Measurements from ENCODE around the gene MRPL16.
"Not testable (repeated sequence)": the region's sequence is repeated elsewhere in the genome, so short reads cannot be mapped to it uniquely, and the experiment has no call there.

MRPL16 gene

DNA sequence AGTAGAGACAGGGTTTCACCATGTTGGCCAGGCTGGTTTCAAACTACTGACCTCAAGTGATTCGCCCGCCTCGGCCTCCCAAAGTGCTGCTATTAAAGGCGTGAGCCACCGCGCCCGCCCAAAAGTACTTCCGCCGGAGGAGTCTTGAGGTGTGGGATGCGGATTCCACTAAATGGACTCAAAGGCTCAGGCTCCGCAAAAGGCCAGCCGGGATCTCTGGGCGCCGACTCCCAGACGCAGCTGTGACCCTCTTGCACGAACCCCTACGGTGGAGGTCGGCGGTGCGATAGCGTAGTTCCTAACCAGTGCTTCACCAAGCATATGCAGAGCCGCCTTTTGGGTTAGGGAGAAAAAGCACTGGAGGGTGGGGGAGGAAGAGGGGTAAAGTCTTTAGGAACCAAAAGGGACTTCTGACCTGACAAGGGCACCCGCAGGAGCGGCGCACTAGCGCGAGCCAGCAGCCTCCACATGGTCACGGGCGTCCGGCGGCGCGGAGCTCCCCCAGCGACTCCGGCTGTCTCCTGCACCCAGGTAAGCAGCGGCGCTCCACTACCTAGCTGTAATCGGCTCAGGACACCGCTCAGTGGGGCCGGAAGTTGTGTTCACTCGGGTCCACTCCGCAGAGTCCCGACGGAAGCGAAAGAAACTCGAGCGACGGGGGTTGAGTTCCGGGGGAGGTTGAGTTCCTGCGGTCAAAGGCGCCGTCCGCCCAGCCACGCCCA lies at the start of gene MRPL16:
Gene MRPL16, minus strand, starts transcription at position 590 of the 722 bp plus-strand sequence. Its CDS starts 120 bp downstream, at position 470.
- peak; percentile 77 to 81 for DNase-seq

DNA sequence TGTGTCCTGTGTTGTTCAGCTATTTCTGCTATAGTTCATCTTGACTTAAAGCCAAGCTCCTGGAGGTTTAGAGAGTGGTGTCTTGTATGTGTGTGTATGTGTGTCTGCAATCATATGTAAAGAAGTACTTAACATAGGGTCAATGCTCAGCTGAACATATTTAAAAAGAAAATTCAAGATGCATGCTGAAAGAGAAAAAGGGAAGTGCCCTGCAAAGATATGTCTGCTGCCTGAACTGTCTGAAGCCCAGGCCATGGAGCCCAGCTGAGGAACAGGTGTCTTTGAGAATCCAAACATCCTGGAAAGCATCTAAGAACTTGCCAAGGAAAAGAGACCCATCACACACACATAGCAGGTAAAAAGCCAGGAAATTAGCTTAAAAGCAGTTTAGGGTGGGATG lies 49.1 kb upstream of the MRPL16 start:
- DNase-seq = no peak

DNA sequence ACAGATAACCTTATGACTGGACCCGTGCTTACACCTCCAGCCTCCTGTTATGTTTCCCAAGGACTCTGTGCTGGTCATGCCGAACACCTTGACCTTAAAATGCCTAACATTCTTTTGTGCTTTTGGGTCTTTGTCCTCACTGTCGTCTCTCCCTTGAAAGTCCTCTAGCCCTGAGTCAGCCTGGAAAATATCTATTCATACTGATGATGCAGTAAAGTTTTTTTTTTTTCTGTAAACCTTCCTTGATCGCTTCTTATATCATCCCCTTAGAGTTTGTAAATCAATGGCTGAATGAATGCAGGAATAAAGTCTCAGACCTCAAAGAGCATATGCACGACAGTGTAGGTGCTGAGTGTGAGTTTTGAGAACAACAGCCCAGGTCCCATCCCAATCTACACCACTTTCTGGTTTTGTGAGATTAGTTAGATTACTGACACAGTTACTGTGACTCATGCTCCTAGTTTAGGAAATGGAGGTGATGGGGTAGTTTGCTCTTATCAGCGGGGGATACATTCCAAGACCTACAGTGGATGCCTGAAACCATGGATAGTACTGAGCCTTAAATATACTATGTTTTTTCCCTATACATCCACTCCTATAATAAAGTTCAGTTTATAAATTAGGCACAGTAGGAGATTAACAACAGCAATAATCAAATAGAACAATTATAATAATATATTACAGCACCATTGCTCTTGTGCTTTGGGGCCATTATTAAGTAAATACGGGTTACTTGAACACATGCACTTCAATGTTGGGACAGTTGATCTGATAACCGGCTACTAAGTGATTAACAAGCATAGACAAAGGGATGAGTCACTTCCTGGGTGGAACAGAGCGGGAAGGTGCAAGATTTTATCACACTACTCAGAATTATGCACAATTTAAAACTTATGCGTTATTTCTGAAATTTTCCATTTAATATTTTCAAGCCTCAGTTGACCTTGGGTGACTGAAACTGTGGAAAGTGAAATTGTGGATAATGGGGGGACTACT lies 47.2 kb upstream of the MRPL16 start:
- no peak for DNase-seq

DNA sequence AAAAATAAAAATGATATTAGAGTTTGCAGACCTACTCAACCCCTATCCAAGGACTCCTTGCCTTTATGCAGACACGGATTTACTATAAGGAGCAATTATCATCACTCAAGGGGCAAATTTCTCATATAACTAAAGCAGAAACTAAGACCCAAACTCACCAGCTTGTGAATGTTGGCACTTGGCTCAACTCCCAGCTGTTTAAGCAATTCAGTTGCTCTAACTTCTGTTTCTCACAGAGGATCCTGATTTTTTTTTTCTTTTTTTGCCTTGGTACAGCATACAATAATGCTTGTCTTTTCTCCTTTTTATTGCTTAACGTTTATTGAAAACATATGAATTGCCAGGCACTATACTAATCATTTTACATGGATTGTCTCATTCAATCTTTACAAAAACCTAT lies 44.3 kb upstream of the MRPL16 start:
- DNase-seq = no peak

DNA sequence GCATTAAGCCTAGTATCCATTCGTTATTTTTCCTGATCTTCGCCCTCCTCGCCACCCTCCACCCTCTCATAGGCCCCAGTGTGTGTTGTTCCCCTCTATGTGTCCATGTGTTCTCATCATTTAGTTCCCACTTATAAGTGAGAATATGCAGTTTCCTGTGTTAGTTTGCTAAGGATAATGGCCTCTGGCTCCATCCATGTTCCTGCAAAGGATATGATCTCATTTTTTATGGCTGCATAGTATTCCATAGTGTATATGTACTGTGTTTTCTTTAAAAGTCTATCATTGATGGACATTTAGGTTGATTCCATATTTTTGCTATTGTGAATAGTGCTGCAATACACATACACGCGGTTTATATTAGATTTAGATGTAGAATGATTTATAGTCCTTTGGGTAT lies 40.8 kb upstream of the MRPL16 start:
- not testable (repeated sequence) for DNase-seq

DNA sequence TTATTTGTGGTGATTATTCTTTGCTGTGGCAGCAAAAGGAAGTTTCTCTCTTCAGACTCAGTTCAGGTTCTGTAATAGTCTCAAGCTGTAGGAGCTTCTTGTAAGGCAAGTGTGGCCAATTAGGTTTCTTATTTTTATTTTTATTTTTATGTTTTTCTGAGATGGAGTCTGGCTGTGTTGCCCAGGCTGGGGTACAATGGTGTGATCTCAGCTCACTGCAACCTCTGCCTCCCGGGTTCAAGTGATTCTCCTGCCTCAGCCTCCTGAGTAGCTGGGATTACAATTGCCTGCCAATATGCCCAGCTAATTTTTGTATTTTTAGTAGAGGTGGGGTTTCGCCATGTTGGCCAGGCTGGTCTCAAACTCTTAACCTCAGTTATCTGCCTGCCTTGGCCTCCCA lies 39.0 kb upstream of the MRPL16 start:
- not testable (repeated sequence) for DNase-seq

DNA sequence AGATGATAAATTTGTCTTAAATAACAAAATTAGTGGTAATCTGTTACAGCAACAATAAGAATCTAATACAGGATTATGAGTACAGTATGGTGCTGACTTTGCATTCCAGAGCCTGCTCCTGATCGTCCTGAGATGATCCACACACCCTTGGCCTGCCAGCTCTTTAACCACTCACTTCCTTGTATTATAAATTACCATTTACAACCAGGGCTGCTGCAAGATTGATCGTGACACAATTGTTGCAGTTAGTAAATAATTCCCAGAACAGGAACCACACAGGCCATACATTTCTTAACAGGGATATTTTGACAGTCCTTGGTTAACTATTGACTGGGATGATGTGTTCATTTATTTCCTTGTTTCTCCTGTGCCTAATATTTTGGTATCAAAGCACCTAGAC lies 38.6 kb upstream of the MRPL16 start:
- DNase-seq = no peak

DNA sequence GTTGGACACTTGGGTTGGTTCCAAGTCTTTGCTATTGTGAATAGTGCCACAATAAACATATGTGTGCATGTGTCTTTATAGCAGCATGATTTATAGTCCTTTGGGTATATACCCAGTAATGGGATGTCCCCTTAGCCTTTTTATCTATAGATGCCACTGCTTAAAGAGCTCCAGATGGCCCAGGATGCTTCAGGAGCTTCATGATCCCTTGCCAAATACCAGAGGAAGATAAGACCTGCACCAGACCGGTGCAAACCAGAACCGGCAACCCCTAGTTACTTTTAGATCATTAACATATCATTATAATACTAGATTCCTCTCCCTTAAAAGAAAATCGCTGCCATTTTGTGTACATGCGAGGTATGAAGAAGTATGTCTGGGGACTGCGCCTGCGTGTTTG lies 37.9 kb upstream of the MRPL16 start:
- not testable (repeated sequence) for DNase-seq

DNA sequence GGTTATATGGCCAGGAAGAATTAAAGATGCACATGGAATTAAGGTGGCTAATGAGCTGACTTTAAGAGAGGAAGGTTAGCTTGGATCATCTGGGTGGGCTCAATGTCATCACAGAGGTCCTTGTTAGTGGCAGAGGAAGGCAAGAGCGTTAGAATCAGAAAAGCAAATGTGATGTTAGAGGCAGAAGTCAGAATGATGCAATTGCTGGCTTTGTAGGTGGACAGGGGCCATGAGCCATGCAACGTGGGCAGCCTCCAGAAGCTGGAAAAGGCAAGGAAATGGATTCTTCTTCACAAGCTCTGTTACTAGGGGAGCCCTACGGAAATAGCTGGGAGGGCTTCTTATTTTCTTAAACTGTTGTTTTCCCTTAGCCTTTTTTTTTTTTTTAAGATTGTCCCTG lies 37.0 kb upstream of the MRPL16 start:
- DNase-seq = no peak

DNA sequence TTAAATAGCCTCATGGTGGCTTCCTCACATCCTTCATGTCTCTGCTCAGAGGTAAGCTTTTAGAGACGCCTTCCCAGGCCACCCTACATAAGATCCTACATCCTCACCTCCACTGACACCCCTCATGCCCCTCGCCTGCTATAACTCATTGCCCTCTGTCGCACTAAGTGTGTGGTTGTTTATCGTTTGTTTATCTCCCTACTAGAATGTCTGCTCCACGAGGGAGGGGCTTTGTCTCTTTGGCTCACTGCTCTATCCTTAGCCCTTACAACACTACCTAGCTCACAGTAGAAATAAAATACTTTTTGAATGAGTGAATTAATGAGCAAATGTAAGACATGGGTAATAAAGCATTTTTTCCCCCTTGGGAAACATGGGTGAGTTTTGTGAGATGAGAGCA lies 36.0 kb upstream of the MRPL16 start:
- DNase-seq = no peak

DNA sequence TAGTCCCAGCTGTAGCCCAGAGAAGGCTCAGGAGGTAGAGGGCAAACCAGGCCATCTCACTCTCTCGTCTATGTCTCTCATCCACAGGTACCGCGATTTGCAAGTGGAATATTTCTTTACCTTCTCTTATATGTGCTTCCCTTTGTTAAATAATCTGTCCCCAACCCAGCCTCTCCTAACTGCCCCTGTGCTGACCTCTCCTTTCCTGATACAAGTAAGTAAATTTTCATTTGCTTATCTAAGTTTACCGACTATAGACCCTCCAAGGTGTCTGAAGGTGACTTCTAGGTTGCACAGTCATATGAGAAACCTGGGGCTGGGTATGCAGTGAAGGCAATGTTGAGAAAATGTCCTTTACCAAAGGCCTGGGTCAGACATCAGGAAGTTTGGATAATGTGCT lies 34.8 kb upstream of the MRPL16 start, which contains the start of gene CBLIF:
Gene CBLIF, minus strand, starts transcription at position 101 of the 400 bp plus-strand sequence. Its CDS starts 46 bp downstream, at position 55.
- DNase-seq = no peak

DNA sequence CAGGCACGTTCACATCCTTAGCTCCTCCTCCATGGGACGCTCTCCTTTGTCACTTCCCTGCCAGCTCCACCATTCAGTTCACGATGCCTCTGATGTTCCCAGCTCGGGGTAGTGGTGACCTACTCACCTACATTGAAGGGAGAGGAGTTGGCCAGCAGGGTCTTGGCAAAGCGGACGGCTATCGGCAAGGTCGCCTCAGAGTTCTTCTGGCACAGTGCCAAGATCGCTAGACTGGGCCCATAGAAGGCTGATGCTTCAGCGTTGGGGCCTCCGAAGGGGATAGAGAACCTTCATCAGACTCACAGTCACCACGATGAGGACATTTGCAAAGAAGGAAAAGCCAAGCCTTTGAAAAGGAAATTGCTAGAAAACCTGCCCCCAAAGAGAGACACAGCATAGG lies 31.7 kb upstream of the MRPL16 start:
- no peak for DNase-seq

DNA sequence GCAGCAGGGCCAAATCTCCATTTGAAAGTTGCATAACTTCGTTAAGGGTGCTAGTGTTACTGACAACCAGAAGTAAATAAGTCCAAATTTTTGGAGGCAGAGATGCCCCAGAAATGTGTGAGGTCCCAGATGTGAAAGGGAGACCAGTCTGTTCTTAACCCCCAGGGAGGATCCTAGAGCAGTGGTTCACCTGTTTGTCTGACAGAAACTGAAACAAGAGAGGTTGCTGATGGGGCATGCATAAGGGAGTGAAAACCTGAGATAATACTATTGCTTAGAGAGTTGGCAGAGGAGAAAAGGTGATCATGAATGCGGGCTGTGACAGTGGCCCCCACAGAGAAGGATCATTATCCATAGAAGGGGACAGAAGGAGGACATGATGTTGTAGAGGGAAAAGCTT lies 30.9 kb upstream of the MRPL16 start:
- DNase-seq = no peak

DNA sequence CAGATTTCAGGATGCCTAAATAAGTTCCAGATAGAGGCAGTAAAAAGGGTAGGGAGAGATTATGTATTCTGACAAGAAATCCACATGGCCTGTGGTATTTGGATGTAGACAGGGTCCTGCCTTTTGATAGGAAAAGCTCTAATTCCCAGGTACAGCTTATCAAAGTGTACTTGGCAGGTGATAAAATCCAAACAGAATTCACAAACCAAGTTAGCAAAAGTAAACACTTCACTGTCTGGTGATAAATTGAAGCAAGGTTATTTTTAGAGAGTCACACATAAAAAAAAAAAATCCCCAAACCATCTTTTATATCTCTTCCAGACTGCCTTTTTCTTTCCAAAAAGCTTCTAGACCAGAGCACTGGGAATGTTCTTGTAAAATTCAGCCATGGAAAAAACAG lies 29.0 kb upstream of the MRPL16 start:
- DNase-seq = no peak

DNA sequence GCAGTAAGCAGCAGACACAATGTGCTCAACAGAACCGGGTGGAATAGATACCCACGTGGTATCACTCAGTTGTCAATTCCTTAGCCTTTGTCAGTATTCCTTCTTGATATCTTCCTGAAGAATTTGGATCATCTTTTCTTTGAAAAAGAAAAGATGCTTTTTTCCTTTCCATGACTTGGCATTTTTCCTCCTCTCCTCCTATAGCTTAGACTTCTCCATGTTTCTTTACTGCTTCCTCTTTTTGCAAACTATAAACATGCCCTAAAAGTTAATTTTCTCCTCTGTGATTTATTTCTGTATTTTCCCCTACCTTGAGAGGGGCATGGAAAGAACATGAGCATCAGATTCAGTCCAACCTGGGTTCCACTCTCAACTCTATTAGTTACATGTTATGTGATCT lies 23.0 kb upstream of the MRPL16 start:
- DNase-seq = no peak

DNA sequence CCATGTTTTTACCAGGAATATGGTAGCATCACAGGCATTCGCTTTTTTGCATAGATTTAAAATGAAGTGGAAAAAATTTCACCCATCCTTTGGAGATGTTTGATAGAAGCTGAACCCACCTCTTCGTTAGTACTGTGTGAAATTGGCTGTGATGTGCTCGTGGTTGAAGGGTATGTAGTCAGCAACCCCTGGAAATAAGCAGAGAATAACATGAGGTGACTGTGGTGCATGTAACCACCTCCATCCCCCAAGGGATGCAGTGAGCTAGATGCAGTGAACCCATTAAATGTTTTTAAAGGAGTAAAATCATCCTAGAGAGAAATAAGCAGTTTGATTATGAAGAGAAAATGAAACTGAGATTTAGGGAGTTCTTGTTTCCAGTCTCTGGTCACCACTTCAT lies 18.8 kb upstream of the MRPL16 start:
- DNase-seq = no peak

DNA sequence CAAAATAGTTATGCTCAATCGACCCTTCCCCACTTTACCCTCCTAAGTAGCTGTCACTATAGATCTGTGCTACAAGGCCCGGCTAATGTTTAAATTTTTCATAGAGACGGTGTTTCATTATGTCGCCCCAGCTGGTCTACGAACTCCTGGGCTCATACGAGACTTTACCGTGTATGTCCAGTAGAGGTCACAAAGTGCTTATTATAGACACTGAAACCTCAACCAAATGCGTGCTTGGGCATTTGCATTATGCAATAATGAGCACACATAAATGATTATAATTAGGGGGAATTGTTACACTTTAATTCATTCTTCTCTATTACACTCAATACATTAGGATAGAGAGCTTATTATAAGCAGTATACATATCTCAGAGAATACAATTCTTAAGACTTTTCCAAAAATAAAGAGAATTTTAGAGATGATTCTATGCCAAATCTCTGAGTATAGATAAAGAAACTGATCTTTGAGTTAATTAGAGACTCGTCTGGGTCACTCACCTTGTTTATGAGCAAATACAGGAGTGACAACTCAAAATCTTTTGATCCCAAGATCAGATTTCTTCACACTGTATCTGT lies 12.5 kb upstream of the MRPL16 start:
- peak in 1 of 2 donors; percentile 22 for DNase-seq

DNA sequence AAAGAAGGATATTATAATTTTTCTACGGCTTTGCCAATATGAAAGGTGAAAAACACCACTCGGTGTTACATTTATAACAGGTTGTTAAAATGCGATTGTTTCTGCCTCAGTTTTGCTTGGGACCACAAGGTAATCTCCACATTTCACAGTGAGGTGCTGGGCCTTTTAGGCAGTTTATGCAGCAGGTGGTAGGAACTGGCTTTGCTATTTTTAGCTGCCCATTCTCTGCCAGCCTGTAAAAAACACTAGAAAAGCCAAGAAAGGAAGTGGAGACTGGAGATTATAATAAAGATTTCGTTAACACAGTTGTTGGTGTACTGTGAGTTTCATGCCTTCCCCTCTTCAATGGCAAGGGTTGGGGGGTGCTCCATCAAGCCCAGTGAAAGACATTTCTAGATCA lies 8.0 kb upstream of the MRPL16 start:
- no peak for DNase-seq

DNA sequence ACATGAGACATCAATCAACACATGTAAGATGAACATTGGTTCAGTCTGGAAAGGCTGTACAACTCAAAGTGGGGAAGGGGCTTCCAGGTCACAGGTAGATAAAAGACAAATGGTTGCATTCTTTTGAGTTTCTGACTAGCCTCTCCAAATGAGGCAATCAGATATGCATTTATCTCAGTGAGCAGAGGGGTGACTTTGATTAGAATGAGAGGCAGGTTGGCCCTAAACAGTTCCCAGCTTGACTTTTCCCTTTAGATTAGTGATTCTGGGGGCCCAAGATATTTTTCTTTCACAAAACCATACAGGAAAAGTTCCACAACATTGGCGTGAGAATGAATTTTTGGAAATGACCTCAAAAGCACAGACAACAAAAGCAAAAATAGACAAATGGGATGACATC lies 5.9 kb upstream of the MRPL16 start:
- not testable (repeated sequence) for DNase-seq

DNA sequence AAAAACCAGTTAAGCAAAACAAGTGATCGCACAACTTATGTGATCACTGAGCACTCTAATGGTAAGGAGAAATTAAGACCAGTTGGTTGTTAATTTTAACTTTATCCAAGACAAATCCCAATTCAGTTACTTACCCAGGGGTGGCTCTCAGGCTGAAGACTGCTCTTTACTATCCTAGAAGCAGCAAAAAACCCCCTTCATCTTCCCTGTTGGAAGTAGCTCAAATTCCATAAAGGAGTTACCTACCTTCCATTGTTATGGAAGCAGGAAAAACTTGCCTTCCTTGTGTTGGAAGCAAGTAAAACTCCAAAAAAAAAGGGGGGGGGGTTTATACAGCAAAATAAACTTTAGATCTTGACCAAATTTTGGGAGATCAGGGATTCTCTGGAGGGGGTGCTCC lies 5.2 kb upstream of the MRPL16 start:
- DNase-seq = no peak

DNA sequence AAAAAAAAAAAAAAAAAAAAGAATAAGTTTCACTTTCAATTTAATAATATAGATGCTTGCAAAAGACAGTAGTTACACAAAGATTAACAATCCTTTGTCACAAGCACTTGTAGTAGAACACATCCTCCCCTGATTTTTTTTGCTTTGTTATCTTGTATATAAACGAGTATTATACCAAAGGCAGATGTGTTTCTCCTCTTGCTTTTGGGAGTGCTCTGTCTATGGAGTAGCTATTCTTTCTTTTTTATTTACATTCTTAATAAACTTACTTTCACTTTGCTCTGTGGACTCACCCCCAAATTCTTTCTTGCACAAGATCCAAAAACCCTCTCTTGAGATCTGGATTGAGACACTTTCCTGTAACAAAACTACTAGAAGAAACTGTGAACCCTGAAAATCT lies 3.4 kb upstream of the MRPL16 start:
- no peak for DNase-seq

DNA sequence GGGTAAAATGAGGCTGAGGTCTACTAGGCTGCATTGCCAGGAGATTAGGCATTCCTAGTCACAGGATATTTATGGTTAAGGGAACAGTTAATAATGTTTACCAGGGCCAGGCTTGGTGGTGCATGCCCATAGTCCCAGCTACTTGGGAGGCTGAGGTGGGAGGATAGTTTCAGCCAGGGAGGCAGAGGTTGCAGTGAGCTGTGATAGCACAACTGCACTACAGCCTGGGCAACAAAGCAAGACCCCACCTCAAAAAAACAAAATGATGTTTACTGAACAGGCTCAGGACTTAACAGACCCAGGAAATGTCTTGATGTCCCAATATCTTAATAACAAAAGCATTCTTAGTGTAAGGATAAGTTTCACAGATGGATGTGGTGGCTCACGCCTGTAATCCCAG lies 2.8 kb upstream of the MRPL16 start:
- no peak for DNase-seq

DNA sequence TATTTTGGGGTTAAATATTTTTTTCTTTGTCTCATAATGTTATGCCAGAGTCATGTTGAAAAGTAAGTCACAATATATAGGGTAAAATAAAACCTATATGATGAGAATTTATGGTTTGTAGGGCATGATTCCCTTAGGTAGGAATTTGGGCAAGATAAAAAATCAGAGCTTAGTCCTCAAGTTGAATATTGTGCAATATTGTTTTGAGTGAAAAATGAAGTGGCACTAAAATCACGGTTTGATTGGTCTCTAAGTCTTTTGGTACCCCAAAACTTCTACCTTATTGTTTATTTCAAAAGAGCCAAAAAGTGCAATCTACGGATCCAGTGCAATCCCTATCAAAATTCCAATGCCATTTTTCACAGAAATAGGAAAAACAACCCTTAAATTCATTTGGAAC lies 1.6 kb upstream of the MRPL16 start:
- DNase-seq = no peak

DNA sequence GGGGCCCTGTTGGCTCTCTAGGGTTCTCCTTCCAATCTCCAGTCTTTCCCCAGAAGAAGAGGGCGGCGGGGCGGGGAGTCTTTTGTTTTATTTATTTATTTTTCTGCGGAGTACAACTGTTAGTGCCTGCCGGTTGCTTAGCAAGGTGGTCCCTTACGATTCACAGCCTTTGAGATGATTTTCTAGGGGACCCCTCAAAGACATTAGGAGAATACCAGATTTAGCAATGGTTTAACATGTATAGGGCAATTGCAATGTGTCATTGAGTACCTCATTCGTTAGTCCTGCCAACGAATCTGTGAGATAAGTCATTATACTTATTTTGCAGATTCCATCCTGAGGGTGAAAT lies 307 bp upstream of the MRPL16 start:
- DNase-seq = no peak

All from hippocampal formation (tissue), 2 donors.